ENCODE measurements around the gene NPAS3.

Gene NPAS3

GRCh38 chr14:33175951-33176350 is 237.3 kb downstream of the NPAS3 start:
- no peak for DNase-seq (ENCODE audit: low read depth in 2 of 2)

- no peak for DNase-seq (ENCODE audit: low read depth in 2 of 2)
Observed at GRCh38 chr14:33184587-33184986, 245.9 kb downstream of the NPAS3 start.

GRCh38 chr14:33186656-33187055 is 248.0 kb downstream of the NPAS3 start:
- DNase-seq (ENCODE audit: low read depth in 2 of 2), result no peak

GRCh38 chr14:33188880-33189279 is 250.2 kb downstream of the NPAS3 start:
- no peak for DNase-seq (ENCODE audit: low read depth in 2 of 2)

GRCh38 chr14:33191855-33192254 is 253.2 kb downstream of the NPAS3 start:
- DNase-seq (ENCODE audit: low read depth in 2 of 2), result no peak

- DNase-seq (ENCODE audit: low read depth in 2 of 2), result no peak
Observed at GRCh38 chr14:33194551-33194950, 255.9 kb downstream of the NPAS3 start.

- DNase-seq (ENCODE audit: low read depth in 2 of 2), result no peak
Observed at GRCh38 chr14:33198684-33199083, 260.0 kb downstream of the NPAS3 start.

- DNase-seq (ENCODE audit: low read depth in 2 of 2), result no peak
Observed at GRCh38 chr14:33201116-33201515, 262.4 kb downstream of the NPAS3 start.

- no peak for DNase-seq (ENCODE audit: low read depth in 2 of 2)
Observed at GRCh38 chr14:33206981-33207380, 268.3 kb downstream of the NPAS3 start.

GRCh38 chr14:33207467-33208017 is 268.9 kb downstream of the NPAS3 start:
- no peak for DNase-seq (ENCODE audit: low read depth in 2 of 2)

- DNase-seq (ENCODE audit: low read depth in 2 of 2), result no peak
Observed at GRCh38 chr14:33210311-33210710, 271.6 kb downstream of the NPAS3 start.

- DNase-seq (ENCODE audit: low read depth in 2 of 2), result no peak
Observed at GRCh38 chr14:33218026-33218425, 279.3 kb downstream of the NPAS3 start.

GRCh38 chr14:33219957-33220356 is 281.3 kb downstream of the NPAS3 start:
- DNase-seq (ENCODE audit: low read depth in 2 of 2), result no peak

- DNase-seq (ENCODE audit: low read depth in 2 of 2), result no peak
Observed at GRCh38 chr14:33229269-33229929, 290.7 kb downstream of the NPAS3 start.

GRCh38 chr14:33230021-33230420 is 291.3 kb downstream of the NPAS3 start:
- no peak for DNase-seq (ENCODE audit: low read depth in 2 of 2)

GRCh38 chr14:33232031-33232430 is 293.4 kb downstream of the NPAS3 start:
- no peak for DNase-seq (ENCODE audit: low read depth in 2 of 2)

GRCh38 chr14:33237115-33237740 is 298.5 kb downstream of the NPAS3 start:
- no peak for DNase-seq (ENCODE audit: low read depth in 2 of 2)

- DNase-seq (ENCODE audit: low read depth in 2 of 2), result no peak
Observed at GRCh38 chr14:33239465-33239864, 300.8 kb downstream of the NPAS3 start.

GRCh38 chr14:33240466-33240865 is 301.8 kb downstream of the NPAS3 start:
- DNase-seq (ENCODE audit: low read depth in 2 of 2), result no peak

- DNase-seq (ENCODE audit: low read depth in 2 of 2), result no peak
Observed at GRCh38 chr14:33241331-33241730, 302.7 kb downstream of the NPAS3 start.

- no peak for DNase-seq (ENCODE audit: low read depth in 2 of 2)
Observed at GRCh38 chr14:33249233-33249820, 310.6 kb downstream of the NPAS3 start.

GRCh38 chr14:33250963-33251362 is 312.3 kb downstream of the NPAS3 start:
- no peak for DNase-seq (ENCODE audit: low read depth in 2 of 2)

GRCh38 chr14:33254342-33254741 is 315.7 kb downstream of the NPAS3 start:
- no peak for DNase-seq (ENCODE audit: low read depth in 2 of 2)

Measured in stimulated activated CD4-positive, alpha-beta T cell treated with anti-CD3 and anti-CD28 coated beads, Interleukin-4, amount 100 ng/mL, for 48 hours (primary cell).